GM13977 (cell line): Measurements from ENCODE around the gene GUCY1B1.

Source experiments
- DNase-seq: peaks from one replicate; pipeline ENCODE4 v3.0.0; 2012; ENCODE audit warnings: low spot score
- CTCF ChIP-seq: IDR thresholded peaks from 2 replicates; pipeline ENCODE4 v1.5.1; 2012; ENCODE audit warnings: mild to moderate bottlenecking, control low read depth; ENCODE audit not compliant: insufficient read depth; ENCODE audit errors: extremely low read depth, missing control alignments
- in situ Hi-C: fragments of 300-500 bp; cut with MboI; formaldehyde crosslinking; loops from one replicate; pipeline ENCODE4 v1.12.0; 2022; ENCODE audit warnings: low sequenced_read_pairs, low pct_unique_long_range_greater_than_20kb, mixed read lengths, inconsistent platforms; ENCODE audit not compliant: unreplicated experiment

The GUCY1B1 gene

DNA sequence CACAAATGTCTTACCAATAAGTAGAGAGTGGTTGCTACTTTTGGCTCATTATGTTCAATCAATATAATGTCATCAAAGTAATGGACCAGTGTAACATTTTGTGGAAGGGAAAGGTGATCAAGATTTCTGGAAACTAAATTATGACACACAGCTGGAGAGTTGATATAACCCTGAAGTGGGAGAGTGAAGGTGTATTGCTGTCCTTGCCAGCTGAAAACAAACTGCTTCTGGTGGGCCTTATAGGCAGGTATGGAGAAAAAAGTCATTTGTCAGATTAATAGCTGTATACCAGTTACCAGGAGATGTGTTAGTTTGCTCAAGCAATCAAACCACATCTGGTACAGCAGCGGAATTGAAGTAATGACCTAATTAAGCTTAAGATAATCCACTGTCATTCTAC, 17.3 kb upstream of the GUCY1B1 start:
- no peak for TF ChIP-seq CTCF
- in situ Hi-C loops = no loop called here
- no peak for DNase-seq

- TF ChIP-seq CTCF = no peak
- in situ Hi-C loops = no loop called here
- DNase-seq = no peak
These were observed 16.4 kb upstream of the GUCY1B1 start for GRCh38 chr4:155742310-155743015.

DNA sequence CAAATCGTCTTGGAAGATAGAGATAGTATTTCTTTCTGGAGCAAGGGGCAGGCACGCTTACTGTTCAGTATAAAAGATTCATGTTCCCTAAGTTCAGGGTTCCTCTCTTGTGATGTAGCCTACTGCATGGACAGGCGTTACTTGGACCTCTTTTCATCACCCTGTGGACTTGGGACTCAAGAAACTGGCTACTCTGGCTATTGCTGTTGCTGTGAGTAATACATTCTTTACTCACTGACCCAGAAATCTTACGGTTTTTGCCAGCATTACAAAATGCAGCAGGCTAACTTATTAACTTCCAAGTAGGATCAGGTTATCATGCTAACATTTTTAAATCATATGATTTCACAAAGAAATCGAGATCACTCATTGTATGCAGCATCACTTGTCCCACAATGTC, 12.8 kb upstream of the GUCY1B1 start:
- no peak for TF ChIP-seq CTCF
- no peak for DNase-seq
- in situ Hi-C loops = no loop called here

DNA sequence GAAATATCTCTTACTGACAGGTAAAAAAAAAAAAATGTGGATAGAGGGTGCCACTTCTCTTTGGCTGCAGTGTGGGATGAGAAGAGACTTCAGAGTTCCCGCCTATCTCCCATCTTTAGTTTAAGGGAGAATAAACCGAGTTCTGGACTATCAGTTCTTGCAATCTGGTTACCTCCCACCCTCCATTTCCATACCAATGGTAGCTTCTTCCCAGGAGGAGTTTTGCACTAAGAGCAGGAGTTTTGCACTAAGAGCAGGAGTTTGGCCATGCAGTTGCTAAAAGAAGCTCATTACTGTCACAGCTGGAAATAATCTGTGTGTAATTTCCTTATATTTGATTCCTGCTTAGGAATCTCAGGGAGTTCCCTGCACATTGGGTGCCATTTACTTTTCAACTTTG, 10.8 kb upstream of the GUCY1B1 start:
- in situ Hi-C loops = no loop called here
- DNase-seq = no peak
- TF ChIP-seq CTCF = no peak

DNA sequence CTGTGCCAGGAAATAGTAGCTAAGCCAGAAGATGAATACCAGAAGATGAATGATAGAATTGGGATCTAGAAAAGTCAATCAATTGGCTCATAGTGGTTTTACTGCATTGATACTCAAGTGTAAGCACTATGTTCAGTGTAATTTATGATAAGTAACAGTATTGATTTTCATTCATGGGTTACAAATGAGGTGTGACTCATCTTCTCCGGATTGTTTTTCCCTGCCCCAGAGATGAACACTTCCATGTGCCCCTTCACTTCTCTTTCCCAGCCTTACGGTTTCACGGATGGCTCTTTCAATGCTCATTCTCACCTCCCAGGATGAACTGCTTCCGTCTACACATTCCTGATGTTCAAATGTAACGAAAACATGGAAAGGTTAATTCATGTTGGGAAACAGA, 9.8 kb upstream of the GUCY1B1 start:
- no peak for TF ChIP-seq CTCF
- no peak for DNase-seq
- in situ Hi-C loops = no loop called here

GRCh38 chr4:155751569-155751968, 7.3 kb upstream of the GUCY1B1 start:
- no peak for DNase-seq
- no peak for TF ChIP-seq CTCF
- in situ Hi-C loops = no loop called here
